Neural cell (in vitro differentiated cells): ENCODE measurements around the gene LIG1. TPM values are rescaled to one million over a fixed set of nuclear protein-coding genes. Genes with fewer than 3 reads are reported as not detected.

ENCODE experiments used
- H2AFZ ChIP-seq: fragments of 200-600, 300-800 bp; sonication (generic), shearing (Covaris generic); 2 replicates; pipeline ENCODE4 v1.6.0; 2014; ENCODE audit warnings: low read depth, mild to moderate bottlenecking, antibody characterized with exemption, low read length, moderate library complexity
- H3F3A ChIP-seq: fragments of 200-600 bp; shearing (Covaris generic); 2 replicates; pipeline ENCODE4 v1.6.1; 2016; ENCODE audit warnings: mild to moderate bottlenecking, moderate library complexity, mixed read lengths, antibody characterized with exemption, low read length; ENCODE audit not compliant: insufficient read depth, poor library complexity, severe bottlenecking
- H3K27ac ChIP-seq: fragments of 200-600, 300-800 bp; sonication (generic), shearing (Covaris generic); 2 replicates; pipeline ENCODE4 v1.5.1; 2014; ENCODE audit warnings: mild to moderate bottlenecking, low read length, moderate library complexity
- H3K27me3 ChIP-seq: fragments of 300-800, 200-600 bp; sonication (generic), shearing (Covaris generic); 2 replicates; pipeline ENCODE4 v1.6.0; 2014; ENCODE audit warnings: mild to moderate bottlenecking, low read depth, low read length, moderate library complexity; ENCODE audit not compliant: insufficient read depth
- H3K36me3 ChIP-seq: fragments of 300-800, 200-600 bp; sonication (generic), shearing (Covaris generic); 2 replicates; pipeline ENCODE4 v1.5.1; 2014; ENCODE audit warnings: mild to moderate bottlenecking, antibody characterized with exemption, low read length, moderate library complexity; ENCODE audit not compliant: insufficient read depth
- H3K4me2 ChIP-seq: fragments of 300-800, 200-600 bp; sonication (generic), shearing (Covaris generic); 2 replicates; pipeline ENCODE4 v1.6.0; 2014; ENCODE audit warnings: mild to moderate bottlenecking, low read length
- H3K4me3 ChIP-seq: fragments of 300-800, 200-600 bp; sonication (generic), shearing (Covaris generic); 2 replicates; pipeline ENCODE4 v1.5.1; 2014; ENCODE audit warnings: mild to moderate bottlenecking, low read length, moderate library complexity
- H3K79me2 ChIP-seq: fragments of 200-600 bp; shearing (Covaris generic); replicated peaks from 2 replicates; pipeline ENCODE4 v1.6.0; 2014; ENCODE audit warnings: mild to moderate bottlenecking, low read length, moderate library complexity; ENCODE audit not compliant: insufficient read depth
- H3K9ac ChIP-seq: fragments of 300-800, 200-600 bp; sonication (generic), shearing (Covaris generic); 2 replicates; pipeline ENCODE4 v1.6.1; 2016; ENCODE audit warnings: mild to moderate bottlenecking, low read length, mixed read lengths
- H3K9me2 ChIP-seq: fragments of 200-600 bp; shearing (Covaris generic); 2 replicates; pipeline ENCODE4 v1.6.1; 2016; ENCODE audit warnings: mild to moderate bottlenecking, low read length, mixed read lengths; ENCODE audit not compliant: insufficient read depth
- H3K9me3 ChIP-seq: fragments of 200-600, 300-800 bp; sonication (generic), shearing (Covaris generic); 2 replicates; pipeline ENCODE4 v1.6.1; 2016; ENCODE audit warnings: mild to moderate bottlenecking, mixed run types, low read length, moderate library complexity, mixed read lengths
- H4K20me1 ChIP-seq: fragments of 200-600 bp; shearing (Covaris generic); 2 replicates; pipeline ENCODE4 v1.6.1; 2016; ENCODE audit warnings: mild to moderate bottlenecking, mixed run types; ENCODE audit not compliant: insufficient read depth
- CTCF ChIP-seq: fragments of 450-650 bp; IDR thresholded peaks from 2 replicates; pipeline ENCODE4 v1.5.1; 2014; ENCODE audit warnings: antibody characterized with exemption, mild to moderate bottlenecking, moderate library complexity; ENCODE audit not compliant: poor library complexity, severe bottlenecking
- EP300 ChIP-seq: fragments of 450-650 bp; conservative IDR thresholded peaks from 2 replicates; pipeline ENCODE4 v1.6.1; 2014; ENCODE audit warnings: antibody characterized with exemption, mild to moderate bottlenecking, moderate library complexity; ENCODE audit not compliant: poor library complexity, severe bottlenecking
- EZH2 ChIP-seq: fragments of 200-600, 300-800 bp; shearing (Covaris generic), sonication (generic); IDR thresholded peaks from 2 replicates; pipeline ENCODE4 v1.6.1; 2014; ENCODE audit warnings: antibody characterized with exemption, low read length, borderline replicate concordance, mild to moderate bottlenecking; ENCODE audit not compliant: insufficient read depth, poor library complexity, severe bottlenecking
- MXI1 ChIP-seq: fragments of 450-650 bp; conservative IDR thresholded peaks from 2 replicates; pipeline ENCODE4 v1.6.1; 2014; ENCODE audit warnings: antibody characterized with exemption, mild to moderate bottlenecking; ENCODE audit not compliant: poor library complexity, severe bottlenecking
- POLR2AphosphoS5 ChIP-seq: IDR thresholded peaks from 2 replicates; pipeline ENCODE4 v1.6.1; 2012
- RAD21 ChIP-seq: fragments of 450-650 bp; conservative IDR thresholded peaks from 2 replicates; pipeline ENCODE4 v1.6.1; 2014; ENCODE audit warnings: antibody characterized with exemption, mild to moderate bottlenecking, moderate library complexity
- REST ChIP-seq: IDR thresholded peaks from 2 replicates; pipeline ENCODE4 v1.6.1; 2012; ENCODE audit warnings: borderline replicate concordance
- SMC3 ChIP-seq: fragments of 450-650 bp; conservative IDR thresholded peaks from 2 replicates; pipeline ENCODE4 v1.6.1; 2014; ENCODE audit warnings: antibody characterized with exemption, mild to moderate bottlenecking, moderate library complexity; ENCODE audit not compliant: poor library complexity
- TAF1 ChIP-seq: IDR thresholded peaks from 2 replicates; pipeline ENCODE4 v1.6.1; 2012; ENCODE audit warnings: low read depth
- polyA minus RNA-seq: library from RNA; depleted of rRNA, polyadenylated mRNA; stranded (reverse); fragments of >200 nt; gene quantifications from 2 replicates; pipeline ENCODE4 v1.2.3, GENCODE V29; 2014
- polyA plus RNA-seq: library from polyadenylated mRNA; depleted of rRNA; stranded (reverse); fragments of >200 nt; gene quantifications from 2 replicates; pipeline ENCODE4 v1.2.3, GENCODE V29; 2014

Gene LIG1
- polyA plus RNA-seq (33.9 and 34.8 TPM in 2 replicates), polyA minus RNA-seq (29.2 and 31.4 TPM in 2 replicates)

- peak within 1 kb of the TSS; percentile 79 for H3K9ac ChIP-seq
- no peaks in the 10 kb centered on the region for H3K9me3 ChIP-seq
- H3K4me2 ChIP-seq: peak within 1 kb of the TSS; percentile 94
- peaks cover 6% of the 10 kb centered on the region for H3F3A ChIP-seq
- peak; percentile 95 for TF ChIP-seq MXI1
- peak; percentile 42 for TF ChIP-seq REST
- TF ChIP-seq RAD21: peak; percentile 44
- TF ChIP-seq CTCF: peak; percentile 52
- TF ChIP-seq TAF1: no peak
- peak; percentile 59 for TF ChIP-seq SMC3
- TF ChIP-seq EZH2: no peak
- peak; percentile 57 for TF ChIP-seq POLR2AphosphoS5
- TF ChIP-seq EP300: peak; percentile 36
- H3K27me3 ChIP-seq: no peaks in the 10 kb centered on the region
- peak within 1 kb of the TSS; percentile 95 for H3K4me3 ChIP-seq
- H3K79me2 ChIP-seq: peaks cover 15% of the 10 kb centered on the region
- H3K27ac ChIP-seq: peak within 1 kb of the TSS; percentile 77
- H4K20me1 ChIP-seq: no peaks in the 10 kb centered on the region
- H3K9me2 ChIP-seq: no peaks in the 10 kb centered on the region
- no peaks in the 10 kb centered on the region for H3K36me3 ChIP-seq
- H2AFZ ChIP-seq: peak within 1 kb of the TSS; percentile 78
Measured at GRCh38 chr19:48169939-48170803, at the start of gene LIG1, which contains the start of gene ZSWIM9. TSS of gene LIG1 (minus strand) at chr19:48170344. CDS start at chr19:48165566, 4,778 bp downstream. TSS of gene ZSWIM9 (plus strand) at chr19:48170680. CDS start at chr19:48171803, 1,123 bp downstream.

- Histone ChIP-seq H3K36me3 (no peaks in the 10 kb centered on the region), H3K9me3 (no peaks in the 10 kb centered on the region), H4K20me1 (no peaks in the 10 kb centered on the region), H3K79me2 (no peaks in the 10 kb centered on the region), H3K9me2 (no peaks in the 10 kb centered on the region), H3F3A (no peaks in the 10 kb centered on the region), H3K27ac (no peak overlapping the region), H3K9ac (no peak overlapping the region), H3K4me3 (no peak overlapping the region), H3K4me2 (no peak overlapping the region), H3K27me3 (no peaks in the 10 kb centered on the region), H2AFZ (no peak overlapping the region)
- TF ChIP-seq POLR2AphosphoS5: no peak
- TF ChIP-seq RAD21: no peak
- TF ChIP-seq CTCF: no peak
- no peak for TF ChIP-seq EZH2
- no peak for TF ChIP-seq REST
- no peak for TF ChIP-seq TAF1
- no peak for TF ChIP-seq SMC3
- no peak for TF ChIP-seq MXI1
- TF ChIP-seq EP300: no peak
Measured at GRCh38 chr19:48218997-48219396, 48.9 kb upstream of the LIG1 start.
